ENCODE measurements around the gene LIG4.

Gene LIG4

DNA sequence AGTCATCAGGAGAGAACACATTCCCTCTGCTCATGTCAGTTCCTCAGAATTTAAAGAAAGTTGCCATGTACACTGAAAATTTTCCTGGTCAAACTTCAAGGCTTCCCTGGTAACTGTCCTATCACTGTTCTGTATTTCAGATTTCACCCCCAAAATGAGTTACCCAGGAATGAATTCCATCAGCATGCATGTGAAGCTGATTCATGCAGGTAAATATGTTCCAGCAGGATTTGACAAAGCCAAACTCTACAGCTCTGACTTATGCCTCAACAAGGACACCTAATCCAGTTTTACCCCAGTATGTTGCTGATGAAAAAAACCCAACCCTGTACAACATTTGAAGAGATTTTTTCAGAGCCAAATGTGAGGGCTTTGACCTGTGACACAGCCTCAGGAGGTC is 21.5 kb downstream of the LIG4 start:
- no peak for DNase-seq

DNA sequence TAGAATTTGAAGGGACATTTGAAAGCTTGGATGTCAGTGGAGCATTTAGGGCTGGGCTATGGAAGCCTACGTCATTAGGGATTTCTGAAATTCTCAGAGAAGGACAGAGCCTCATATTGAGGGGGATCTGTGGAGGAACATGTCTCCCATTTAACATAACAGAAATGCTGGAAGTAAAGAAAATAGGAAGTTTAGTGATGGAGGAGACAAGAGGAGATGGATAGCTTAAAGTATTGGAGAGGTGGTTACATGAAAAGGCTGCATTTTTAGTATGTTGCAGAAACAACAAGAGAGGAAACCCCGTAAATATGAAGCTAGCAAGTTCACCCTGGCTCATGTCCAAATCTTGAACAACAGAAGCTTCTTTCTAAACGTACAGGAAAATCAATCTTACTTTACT is 24.4 kb downstream of the LIG4 start:
- no peak for DNase-seq

DNA sequence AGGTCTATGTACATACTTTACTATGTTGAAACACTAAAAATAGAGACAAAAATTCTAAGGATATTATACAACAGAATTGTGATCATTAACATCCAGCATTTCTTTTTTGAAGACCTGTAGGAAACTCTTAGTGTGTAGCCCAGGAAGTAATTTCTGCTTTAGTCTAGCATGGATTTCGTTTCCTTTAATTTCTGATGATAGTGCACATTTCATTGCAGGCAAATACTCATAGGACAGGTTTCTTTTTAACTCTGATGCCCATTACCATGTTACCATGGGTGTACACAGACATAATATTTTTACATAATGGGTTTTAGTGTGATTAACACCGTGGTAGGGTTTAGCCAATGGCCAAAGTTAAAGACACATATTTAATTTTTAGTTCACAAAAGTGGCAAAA is 27.1 kb downstream of the LIG4 start:
- no peak for DNase-seq

DNA sequence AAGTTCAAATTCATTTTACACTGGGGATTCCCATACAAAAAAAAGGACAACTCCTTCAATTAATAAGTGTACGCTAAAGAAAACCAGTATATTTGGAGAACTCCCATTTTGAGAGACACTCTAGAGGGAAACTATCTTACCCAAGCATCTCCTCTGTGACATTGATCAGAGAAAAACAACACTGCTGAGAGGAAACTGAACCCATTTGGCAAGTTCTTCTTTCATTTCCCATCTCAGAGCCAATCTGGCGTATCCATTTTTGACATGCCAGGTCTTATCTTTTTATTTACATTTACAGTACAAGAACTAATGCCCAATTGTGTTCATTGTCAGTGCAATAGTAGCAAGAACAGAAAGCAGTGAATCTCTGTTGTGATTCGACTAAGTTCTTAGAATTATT is 30.1 kb downstream of the LIG4 start:
- no peak for DNase-seq

DNA sequence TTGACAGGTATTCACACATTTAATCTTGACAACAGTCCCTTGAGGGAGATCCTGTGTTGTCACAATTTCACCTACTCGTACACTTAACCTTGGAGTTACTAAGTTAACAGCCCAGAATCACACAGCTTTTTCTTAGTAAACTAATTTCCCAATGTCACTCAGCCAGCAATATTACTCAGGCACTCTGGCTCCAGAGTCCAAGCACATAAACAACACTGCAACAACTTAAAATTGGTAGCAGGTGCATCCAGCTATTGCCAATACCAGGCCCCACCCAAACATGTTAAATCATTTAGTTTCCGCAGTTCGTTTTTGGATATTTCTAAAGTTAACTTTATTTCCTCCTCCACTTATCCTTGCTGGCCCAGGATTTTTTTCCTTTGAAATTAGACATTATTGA is 32.7 kb downstream of the LIG4 start:
- DNase-seq: no peak

DNA sequence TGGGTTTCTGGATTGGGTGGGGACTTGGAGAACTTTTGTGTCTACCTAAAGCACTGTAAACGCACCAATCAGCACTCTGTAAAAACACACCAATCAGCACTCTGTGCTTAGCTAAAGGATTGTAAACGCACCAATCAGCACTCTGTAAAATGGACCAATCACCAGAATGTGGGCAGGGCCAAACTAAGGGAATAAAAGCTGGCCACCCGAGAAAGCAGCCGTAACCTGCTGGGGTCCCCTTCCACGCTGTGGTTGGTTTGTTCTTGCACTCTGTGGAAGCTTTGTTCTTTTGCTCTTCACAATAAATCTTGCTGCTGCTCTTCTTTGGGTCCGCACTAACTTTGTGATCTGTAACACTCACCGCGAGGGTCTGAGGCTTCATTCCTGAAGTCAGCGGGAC is 37.3 kb downstream of the LIG4 start:
- no peak for DNase-seq

DNA sequence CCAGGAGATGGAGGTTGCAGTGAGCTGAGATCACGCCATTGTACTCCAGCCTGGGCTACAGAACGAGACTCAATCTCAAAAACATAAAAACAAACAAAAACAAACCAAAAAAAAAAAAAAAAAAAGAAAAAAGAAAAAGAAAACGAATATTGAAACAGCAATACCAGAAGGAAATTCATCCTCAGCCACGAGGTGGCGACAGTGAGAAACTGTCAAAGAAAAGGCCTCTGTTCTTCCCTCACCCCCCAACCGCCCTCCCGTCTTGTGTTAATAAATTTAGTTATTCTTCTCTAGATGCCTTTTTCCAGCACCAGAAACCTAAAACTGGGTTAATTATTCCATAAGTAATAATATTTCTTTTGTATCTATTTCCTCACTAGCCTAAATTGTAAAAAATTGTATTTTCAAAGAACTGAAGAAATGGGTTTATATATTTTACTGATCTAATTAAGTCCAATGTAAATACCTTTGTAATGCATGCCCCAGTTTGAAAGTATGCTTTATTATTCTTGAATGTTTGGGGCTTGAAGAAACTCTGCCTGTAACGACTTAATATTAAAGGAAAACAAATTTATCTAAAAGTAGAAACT is 38.6 kb downstream of the LIG4 start:
- no peak for DNase-seq

DNA sequence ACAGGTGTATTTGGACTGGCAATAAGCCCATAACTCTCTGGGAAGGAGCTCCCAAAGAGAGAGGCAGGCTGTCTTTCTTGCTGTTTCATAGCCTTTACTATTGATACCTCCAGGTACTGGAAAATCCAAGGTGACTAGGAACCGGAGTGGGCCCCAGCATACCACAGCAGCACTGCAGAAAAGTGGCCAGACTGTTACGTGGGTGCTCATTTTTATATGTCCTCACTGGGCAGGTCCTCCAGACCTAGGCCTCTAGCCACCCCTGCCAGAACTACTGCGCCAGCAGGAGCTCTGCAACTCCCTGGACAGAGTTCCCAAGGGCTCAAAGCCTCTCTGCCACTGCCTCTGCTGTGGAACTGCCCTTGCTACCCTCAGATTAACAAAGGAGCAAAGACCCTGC is 46.4 kb downstream of the LIG4 start:
- DNase-seq: no peak

DNA sequence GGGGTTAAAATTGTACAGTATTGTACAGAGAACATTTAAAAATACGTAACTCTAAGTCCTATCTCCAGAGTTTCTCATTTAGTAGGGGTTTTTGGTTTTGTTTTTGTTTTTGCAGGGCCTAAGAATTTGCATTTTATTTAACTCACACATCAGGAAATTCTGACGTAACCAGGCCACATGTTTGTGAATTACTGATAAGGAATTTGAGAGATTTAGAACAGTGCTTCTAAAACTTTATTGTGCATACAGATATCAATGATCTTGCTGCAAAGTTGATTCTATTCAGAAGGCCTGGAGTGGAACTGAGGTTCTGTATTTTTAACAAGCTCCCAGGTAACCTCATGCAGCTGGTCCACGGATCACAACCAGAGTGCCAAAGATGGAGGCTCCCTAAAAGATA is 49.3 kb downstream of the LIG4 start:
- no peak for DNase-seq

DNA sequence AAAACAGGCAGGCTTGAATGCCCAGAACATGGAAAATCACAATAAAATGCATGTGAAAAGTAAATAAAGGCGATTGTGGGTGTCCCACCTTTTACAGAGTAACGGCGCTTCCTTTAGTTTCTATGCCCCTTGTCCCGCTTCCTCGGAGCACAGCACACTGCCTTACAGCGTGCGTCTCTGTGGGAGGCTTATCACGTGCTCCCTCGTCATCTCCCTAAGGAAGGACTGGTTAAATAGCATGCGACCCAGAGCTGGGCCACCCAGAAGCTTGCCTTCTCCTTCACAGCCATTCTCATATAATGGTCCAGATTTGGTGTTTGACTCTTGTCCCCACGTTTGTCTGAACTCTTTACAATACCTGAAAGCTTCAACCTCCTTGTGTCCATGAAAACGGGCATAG is 56.6 kb downstream of the LIG4 start:
- no peak for DNase-seq
